HG02798 (cell line): ENCODE results near the gene VGLL4.
"Not testable (repeated sequence)": the region's sequence is repeated elsewhere in the genome, so short reads cannot be mapped to it uniquely, and the experiment has no call there.

Experiments
- ATAC-seq: cut with Tn5 transposase; IDR thresholded peaks from one replicate; pipeline ENCODE4 v1.9.1; 2021; ENCODE audit warnings: mild to moderate bottlenecking; ENCODE audit not compliant: unreplicated experiment, poor library complexity

The VGLL4 gene

DNA sequence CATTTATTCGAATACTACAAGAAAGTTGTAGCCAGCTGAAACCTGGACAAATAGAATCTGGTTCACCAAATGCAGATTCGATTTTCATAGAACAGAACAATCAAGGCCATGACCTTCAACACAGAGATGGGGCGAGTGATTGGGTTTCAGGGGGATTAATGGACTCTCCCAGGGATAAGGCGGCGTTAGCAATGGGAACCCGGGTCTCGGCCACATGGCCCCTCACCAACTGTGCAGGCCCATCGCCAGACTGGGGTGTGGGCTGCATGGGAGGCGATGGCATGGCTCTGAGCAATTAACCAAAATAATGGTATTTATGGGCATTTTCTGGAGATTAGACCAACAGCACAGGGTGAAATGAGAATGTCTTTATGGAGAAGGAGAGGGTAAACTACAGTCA, 34.2 kb downstream of the VGLL4 start:
- no peak for ATAC-seq

DNA sequence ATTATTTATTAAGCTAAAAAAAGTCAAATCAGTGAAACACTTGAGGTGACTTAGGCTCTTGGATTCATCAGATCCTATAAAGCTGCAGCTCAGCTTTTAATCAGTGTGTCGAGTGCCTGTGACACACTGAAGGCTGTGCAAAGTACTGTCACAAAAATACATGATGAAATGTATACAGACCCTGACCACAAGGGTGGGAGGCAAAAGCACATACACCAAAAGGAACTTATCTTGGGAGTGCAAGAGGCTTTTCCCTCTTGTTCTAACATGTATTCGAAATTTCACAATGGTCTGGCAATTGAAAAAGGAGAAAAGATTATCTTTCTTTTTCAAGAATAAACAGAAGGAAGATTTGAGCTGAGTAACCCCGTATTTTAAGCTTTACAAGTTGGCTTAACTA, 35.9 kb downstream of the VGLL4 start:
- ATAC-seq, result no peak

DNA sequence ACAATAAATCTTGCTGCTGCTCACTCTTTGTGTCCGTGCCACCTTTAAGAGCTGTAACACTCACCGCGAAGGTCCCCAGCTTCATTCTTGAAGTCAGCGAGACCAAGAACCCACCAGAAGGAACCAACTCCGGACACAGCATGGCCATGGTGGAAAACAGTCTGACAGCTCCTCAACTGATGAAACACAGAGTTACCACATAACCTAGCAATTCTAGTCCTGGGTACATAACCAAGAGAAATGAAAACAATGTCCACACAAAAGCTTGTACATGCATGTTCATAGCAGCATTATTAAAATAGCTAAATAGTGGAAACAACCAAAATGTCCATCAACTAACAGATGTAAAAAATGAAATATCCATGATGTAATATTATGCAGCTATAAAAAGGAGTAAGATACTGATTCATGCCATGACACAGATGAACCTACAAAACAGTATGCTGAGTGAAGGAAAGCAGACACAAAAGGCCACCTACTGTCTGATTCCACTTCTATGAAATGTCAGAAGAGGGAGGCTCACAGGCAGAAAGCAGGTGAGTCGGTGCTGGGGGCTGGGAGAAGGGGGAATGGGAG, 36.8 kb downstream of the VGLL4 start:
- no peak for ATAC-seq

DNA sequence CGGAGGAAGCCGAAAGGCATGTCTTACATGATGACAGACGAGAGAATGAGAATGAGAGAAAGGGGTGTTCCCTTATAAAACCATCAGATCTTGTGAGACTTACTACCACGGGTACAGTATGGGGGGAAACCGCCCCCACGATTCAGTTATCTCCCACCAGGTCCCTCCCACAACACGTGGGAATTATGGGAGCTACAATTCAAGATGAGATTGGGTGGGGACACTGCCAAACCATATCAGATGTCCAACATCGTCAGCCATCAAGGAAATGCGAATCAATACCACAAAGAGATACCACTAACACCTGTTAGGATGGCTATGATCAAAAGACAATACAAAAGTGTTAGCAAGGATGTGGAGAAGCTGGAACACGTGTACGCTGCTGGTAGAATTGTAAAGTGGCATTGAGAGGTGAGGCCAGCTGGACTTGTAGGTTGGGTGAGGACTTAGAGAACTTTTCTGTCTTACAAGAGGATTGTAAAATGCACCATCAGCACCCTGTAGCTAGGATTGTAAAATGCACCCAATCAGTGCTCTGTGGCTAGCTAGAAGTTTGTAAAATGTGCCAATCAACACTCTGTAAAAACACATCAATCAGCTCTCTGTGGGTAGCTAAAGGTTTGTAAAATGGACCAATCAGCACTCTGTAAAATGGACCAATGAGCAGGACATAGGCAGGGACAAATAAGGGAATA, 37.5 kb downstream of the VGLL4 start:
- no peak for ATAC-seq

DNA sequence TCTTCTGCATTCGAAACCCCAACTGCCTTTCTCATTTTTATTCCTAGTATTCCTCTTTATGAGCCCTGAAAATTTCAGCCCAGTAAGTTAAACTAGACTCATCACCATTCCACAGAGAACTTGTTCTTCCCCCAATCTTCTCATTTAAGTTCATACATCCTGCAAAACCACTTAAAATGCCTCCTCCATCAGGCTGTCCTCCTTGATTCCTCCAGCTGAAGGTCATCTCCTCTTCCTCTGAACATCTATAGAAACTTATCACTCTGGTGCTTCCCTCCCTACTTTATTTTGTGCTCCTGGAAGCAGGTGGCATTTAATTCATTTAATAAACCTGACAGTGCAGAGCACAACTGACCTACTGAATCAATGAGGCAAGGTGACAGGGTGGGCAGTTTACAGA, 38.3 kb downstream of the VGLL4 start:
- ATAC-seq, result no peak

DNA sequence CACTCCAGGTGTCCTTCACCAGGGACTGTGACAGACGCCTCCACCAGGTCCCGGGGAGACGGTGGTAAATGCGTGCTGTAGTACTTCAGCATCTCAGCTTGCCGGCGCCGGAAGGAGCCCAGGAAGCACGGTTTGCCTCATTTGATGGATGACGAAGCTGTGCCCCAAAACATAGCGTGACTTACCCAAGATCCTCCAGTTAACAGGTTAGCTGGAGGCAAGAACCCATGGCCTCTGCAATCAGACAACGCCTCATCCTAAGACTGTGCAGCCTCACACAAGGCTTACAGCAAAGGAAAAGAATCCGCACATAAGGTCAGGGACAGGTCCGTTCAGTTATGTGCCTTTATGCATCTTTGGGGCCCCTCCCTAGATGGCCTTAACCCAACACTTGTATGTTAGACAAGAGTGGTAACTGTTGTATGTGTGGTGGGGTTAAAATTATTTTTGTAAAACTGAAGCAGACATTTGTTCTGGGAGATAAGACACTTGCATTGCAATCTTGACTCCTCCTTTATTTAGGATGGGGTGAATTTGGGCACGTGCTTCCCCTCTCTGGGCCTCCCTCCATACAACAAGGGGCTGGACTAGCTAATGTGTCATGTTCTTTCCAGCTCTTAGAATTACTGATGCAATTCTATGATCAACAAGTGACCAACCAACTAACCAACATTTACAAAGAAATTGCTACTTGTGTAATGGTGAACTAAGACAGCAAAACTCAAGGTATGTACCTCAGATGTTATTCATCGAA, 39.4 kb downstream of the VGLL4 start:
- no peak for ATAC-seq

DNA sequence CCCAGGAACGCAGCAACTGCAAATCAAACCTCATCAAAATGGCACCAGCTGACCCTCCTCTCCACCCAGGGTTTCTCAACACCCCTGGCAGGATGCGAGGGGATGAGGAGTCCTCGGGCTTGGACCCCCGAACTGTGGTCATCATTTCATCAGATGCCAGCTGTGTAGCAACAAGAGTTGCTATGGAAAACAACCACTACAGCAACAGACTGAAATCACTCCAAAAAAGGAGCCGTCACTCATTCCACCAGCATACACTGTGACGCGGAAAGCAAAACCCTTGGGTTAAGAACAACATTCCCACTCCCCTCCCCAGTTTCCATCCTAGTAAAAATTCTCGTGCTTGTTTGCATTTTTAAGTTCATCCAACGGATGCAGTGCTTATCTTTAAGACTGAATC, 40.1 kb downstream of the VGLL4 start:
- no peak for ATAC-seq

DNA sequence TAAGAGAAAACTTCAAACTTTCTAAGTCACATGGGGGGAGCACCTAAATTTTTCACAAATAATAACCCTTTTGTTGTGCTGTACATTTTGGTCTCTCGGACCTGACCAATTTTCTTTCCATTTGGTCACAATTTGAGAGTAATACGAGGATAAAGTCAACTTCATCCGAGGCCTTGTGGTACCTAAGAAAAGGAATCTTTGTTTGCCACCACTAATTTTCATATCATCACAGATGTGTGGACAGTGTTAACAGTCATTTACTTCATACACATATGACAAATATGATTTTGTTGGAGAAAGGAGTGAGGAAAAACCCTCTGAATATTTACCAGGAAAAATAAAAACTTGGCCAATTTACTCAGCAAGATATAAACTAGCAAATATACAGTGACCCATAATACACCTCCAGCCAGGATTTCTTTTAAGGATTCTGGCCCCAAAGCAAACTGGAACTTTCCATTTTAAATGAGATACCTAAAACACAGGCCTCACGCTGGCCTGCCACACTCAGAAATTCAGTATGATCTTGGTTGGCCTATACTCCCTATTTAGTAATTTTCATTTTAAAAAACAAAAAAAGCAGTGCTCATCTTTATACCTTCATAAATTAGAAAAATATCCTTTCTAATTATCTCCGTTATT, 40.7 kb downstream of the VGLL4 start:
- no peak for ATAC-seq

DNA sequence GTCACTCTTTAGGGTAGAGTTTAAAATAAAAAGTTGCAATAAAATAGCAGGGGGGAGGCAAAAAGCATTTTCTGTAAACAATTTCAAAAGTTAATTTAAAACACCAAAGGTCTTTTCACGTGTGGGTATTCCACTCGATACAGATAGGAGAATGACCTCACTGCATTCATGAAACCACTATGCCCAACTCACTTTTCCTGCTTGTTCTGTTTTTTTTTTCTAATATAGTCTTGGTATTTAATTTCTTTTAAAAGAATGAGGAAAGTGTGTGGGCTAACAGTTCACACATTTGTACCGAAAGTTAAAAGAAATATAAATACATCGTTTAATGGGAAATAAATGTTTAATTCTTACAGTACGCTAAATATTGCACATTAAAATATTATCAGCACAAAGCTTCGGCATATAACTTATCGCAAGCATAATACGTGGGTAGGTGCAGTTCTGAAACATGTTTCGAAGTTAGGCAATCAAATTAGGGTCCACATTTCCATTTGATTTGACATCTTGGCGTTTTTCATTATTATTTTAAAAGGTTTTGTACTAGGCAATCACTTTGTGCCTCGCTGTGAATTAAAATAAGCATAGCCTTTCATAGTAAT, 41.4 kb downstream of the VGLL4 start:
- no peak for ATAC-seq

DNA sequence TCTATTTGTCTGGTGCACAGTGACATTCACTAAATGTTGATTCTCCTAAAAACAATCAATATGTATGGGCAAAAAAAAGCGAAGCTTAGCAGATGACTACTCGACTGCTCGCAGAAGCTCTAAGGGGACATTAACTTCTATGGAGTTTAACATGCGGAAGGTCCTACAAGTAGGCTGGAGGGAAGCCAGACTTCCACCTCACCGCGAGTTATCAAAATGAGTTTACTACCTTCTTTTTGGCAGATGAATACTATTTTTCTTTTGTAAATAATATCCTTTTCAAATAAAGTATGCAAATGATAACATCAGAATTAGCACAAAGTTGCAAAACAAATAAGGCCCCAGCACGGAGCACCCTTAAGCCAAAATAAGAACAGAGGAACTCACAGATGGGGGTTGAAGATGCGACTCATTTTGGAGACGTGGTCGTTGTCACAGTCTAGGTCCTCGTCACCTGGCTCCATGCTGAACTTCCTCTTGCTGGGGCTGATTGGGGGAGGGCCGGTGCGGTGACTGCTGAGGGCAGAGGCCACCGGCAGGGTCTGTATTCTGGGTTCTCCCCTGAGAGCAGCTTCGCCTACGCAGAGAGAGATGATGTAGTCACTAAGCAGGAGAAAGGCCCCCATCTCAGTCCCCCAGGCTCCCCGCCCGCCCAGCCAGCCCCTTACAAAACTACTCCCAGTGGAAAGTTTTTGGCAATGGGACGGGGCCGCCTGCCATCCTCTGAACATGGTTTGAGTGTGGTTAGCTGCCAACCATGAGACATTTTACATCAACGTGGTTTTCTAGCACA, 42.1 kb downstream of the VGLL4 start:
- peak; percentile 85 for ATAC-seq

DNA sequence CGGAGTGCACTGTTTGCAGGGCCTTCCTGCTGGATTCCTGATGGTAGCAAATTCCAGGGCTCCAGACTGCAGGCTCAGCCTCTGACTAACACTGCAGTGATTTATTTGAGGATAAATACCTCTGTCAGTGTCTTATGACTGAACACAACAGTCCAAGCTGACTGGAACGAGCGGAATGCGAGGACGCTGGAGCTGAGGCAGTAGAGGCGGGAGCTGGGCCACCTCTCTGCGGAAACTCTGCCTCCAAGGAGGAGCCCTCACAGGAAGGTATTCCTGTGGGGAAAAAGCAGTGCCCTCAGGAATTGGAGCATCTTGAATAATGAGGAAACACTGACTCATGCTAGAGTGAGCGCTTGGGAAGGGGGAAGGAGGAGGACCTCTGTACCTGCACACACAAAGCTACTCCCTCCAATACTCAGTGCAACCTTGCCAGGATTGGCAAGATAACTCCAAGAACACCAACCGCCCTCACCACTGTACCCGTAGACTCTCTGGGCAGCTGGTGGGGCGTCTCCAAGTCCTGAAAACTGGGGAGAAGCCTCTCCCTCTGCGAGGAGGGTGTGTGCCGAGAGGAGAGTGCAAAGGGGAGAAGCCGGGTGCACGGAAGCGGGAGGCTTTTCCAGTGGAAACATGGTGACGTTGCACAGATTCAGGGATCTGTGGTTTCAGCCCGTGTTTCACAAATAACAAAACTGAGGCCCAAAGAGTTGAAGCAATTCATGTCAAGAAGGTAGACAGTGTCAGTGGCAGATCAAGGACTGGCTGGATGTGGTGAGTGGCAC, 43.0 kb downstream of the VGLL4 start:
- no peak for ATAC-seq

DNA sequence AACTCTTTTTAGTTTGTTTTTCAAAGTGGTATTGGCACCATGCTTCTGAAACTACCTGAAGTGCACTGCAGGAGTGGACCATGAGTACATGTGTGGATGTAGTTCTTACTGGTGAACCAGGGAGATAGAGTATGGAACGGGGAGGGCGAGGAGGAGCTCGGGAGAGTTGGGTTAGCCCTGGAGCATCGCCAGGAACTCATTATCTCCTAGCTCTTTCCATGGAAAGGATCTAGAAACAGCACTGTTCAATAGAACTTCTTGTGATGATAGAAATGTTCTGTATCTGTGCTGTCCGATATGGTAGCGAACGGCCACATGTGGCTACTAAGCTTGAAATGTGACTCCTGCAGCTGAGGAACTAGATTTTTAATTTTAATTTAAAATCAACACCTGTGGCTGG, 47.3 kb downstream of the VGLL4 start:
- ATAC-seq, result no peak

DNA sequence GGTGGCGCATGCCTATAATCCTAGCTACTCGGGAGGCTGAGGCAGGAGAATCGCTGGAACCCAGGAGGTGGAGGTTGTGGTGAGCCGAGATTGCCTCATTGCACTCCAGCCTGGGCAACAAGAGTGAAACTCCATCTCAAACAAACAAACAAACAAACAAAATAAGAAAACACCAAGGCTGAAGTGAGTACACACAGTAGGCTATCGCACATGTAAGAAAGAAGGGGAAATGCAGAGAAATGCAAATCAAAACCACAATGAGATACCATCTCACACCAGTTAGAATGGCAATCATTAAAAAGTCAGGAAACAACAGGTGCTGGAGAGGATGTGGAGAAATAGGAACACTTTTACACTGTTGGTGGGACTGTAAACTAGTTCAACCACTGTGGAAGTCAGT, 48.7 kb downstream of the VGLL4 start:
- not testable (repeated sequence) for ATAC-seq

DNA sequence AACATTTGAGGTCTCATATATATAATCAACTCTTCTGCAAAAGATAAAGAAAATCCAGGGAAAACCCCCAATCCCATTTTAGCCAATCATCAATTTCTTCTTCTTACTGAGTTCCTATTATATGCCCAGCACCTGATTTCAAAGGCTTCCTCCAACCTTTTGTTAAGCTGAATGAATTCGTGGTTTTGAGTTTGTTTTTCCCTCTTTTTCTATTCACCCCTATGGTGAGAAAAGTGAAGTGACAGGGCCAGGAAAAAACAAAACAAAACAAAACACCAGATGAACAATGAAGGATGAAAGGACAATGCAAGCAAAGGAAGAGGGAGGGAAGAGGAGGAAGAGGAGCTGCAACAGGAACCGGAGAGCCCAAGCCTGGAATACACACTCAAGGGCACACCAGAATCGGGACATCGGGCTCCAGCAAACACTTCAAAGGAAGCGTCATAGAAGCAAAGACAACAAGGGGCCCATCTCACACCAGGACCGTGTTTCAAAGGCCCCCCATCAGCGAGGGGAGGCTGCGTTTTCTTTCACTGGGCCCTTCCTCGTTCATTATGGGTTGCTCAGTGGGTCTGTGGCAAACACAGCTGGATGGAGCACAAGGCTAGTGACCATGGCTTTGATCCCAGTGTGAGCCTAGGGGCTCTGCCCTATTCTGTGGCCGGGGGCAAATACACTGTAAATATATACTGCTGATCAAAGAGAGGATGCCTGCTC, 50.2 kb downstream of the VGLL4 start:
- no peak for ATAC-seq

DNA sequence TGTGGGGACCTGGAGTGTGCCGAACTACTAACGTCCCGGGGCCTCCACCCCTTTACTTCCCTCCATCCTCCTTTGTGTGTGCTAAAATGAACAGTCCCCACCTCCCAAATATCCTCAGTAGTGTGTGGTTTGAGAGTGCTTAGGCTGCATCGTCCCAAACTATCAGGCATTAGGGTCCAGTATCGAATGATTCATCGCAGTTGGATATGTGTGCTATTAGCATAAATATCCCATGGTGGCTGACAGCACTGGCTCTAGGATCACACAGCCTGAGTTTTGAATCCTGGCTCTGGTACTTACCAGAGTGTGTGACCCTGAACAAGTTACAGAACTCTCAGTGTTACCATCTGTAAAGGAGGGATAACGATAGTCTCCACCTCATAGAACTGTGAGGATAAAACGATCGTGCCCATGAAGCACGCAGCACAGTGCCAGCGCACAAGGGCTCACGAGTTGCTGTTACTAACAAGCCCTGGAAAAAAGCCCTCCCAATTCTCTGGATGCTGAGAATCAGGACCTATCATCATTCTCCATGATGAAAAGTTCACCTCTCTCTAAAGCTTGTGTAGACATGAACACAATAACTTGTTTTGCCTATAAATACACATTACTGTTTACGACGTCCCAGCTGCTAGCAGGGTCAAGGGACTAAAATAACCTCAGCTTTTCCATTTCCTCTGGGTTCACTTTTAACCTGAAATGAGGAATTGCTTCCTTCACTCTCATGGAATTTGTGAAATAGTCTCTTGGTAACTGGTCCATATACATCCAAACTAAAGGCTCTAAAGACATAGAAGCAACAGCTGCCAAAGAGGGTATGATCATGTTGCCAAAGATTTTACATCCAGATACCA, 51.0 kb downstream of the VGLL4 start:
- ATAC-seq, result no peak

DNA sequence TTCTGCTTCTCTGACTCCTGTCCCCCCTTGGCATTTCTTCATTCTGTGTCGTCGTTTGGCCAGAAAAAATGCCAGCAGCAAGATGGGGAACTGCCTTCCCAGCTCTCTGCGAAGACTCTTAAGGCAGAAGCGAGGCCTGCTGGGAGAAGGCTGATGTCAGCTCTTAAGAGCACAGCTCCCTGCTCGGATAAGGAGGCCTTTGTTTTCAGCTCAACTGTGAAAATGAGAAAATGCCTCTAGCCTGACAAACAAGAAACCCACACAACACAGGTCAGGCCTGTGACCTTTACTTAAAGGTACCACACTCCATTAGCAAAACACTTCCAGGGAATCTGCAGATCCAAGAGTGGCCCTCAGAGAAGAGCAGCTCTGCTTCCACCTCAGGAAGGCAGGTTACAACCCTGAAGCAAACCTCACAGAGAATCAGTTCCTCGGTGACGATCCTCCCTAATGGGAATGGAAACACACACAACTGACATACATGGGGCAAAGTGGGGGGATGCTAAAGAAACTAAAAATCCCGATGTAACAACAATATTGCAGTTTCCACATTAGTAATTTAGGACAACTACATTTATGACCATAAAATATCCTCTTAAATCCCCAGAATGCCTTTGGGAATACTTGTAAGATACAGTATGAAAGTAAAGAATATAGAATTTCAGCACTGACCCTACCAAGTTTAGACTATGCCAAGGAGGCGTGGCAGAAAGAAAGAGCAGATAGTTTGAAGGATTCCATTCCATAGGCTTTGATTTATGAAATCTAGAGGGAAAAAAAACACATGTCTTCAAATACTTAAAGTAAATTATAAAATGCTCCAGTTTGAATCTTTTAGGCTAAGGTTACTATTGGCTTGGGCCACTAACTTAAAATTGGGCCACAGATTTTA, 52.1 kb downstream of the VGLL4 start:
- no peak for ATAC-seq

DNA sequence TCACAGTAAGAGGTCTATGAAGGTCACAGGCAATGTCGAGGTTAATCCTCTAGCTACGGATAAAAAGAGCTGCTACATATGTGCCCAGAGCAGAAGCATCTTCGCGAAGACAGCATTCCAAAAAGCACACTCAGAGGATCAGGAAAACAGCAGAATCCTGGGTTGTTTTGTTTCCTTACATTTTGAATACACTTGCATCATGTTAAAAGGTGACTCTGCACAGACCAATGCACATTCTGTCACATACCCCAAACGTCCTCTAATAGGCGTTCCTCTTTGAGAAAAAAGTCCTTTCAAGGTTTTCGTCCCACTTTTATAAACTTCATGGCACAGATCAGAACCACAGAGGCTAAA, 52.7 kb downstream of the VGLL4 start:
- no peak for ATAC-seq
